Chondrocyte (in vitro differentiated cells): ENCODE measurements around the gene WASF1. TPM values are rescaled to one million over a fixed set of nuclear protein-coding genes. Genes with fewer than 3 reads are reported as not detected.
A peak's percentile ranks its signal among the peaks of the same experiment; 100 is the strongest.

Experiments
- DNase-seq: peaks from one replicate; pipeline ENCODE4 v3.0.0; 2021; ENCODE audit warnings: mixed read lengths, low spot score
- H3K27ac Mint-ChIP-seq: one replicate; pipeline ENCODE4 v1.8.0; 2021; ENCODE audit warnings: mild to moderate bottlenecking, moderate library complexity, mixed read lengths; ENCODE audit not compliant: unreplicated experiment
- H3K27me3 Mint-ChIP-seq: 2 replicates; pipeline ENCODE4 v1.8.0; 2021; ENCODE audit warnings: low read depth, mixed read lengths
- H3K36me3 Mint-ChIP-seq: 2 replicates; pipeline ENCODE4 v1.8.0; 2021; ENCODE audit warnings: low read depth, mixed read lengths
- H3K4me1 Mint-ChIP-seq: 2 replicates; pipeline ENCODE4 v1.8.0; 2021; ENCODE audit warnings: low read depth, mild to moderate bottlenecking, mixed read lengths
- H3K4me3 Mint-ChIP-seq: one replicate; pipeline ENCODE4 v1.8.0; 2021; ENCODE audit warnings: mild to moderate bottlenecking, moderate library complexity, mixed read lengths; ENCODE audit not compliant: unreplicated experiment
- H3K9me3 Mint-ChIP-seq: 2 replicates; pipeline ENCODE4 v1.8.0; 2021; ENCODE audit warnings: low read depth, mixed read lengths
- total RNA-seq: library from RNA; stranded (reverse); gene quantifications from 3 replicates; pipeline ENCODE4 v1.2.1, GENCODE V29; 2021
- TF ChIP-seq, protein P1 (sequence below): fragments of 200-600 bp; sonication (generic); IDR thresholded peaks from 2 replicates; pipeline ENCODE4 v1.5.0; 2021; ENCODE audit warnings: antibody characterized with exemption, mild to moderate bottlenecking, moderate library complexity

WASF1 gene
- total RNA-seq, 1 donor from 2014 or later = 22.9 TPM

DNA sequence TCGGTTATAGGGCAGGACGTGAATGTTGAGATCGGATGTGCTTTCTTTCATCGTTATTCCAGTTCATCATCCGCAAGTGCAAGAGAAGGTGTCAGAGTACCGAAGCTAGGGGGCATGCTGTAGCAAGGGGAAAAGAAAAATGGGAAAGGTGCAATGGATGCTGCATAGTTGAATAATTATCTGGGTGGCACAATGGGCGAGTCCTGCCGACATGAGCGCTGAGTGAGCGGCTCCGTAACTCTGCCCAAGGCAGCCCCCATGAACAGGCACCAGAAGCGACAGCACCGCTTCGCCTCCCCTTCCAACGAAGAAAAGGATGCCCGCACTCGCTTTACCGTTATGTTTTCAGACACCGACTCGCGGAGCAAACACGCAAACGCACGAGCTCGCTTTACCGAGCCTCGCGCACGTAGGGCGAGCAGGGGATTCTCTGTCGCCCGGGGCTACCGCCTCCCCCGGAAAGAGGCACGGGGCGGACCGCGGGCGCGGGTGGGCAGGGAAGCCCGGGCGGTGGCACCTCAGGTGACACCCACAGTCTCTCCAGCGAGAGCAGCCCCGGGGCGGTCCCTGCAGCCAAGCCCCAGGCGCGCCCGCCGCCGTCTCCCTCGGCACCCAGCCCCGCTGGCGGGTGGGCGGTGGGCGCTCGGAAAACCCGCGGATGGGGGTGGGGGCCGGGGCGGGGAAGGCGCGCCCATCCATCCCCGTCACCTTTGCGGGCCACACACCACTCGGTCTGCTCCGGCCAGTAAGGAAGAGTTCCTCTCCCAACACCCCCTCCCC, 654 bp downstream of the WASF1 start:
- DNase-seq = peak; percentile 83
- TF ChIP-seq, protein P1, sequence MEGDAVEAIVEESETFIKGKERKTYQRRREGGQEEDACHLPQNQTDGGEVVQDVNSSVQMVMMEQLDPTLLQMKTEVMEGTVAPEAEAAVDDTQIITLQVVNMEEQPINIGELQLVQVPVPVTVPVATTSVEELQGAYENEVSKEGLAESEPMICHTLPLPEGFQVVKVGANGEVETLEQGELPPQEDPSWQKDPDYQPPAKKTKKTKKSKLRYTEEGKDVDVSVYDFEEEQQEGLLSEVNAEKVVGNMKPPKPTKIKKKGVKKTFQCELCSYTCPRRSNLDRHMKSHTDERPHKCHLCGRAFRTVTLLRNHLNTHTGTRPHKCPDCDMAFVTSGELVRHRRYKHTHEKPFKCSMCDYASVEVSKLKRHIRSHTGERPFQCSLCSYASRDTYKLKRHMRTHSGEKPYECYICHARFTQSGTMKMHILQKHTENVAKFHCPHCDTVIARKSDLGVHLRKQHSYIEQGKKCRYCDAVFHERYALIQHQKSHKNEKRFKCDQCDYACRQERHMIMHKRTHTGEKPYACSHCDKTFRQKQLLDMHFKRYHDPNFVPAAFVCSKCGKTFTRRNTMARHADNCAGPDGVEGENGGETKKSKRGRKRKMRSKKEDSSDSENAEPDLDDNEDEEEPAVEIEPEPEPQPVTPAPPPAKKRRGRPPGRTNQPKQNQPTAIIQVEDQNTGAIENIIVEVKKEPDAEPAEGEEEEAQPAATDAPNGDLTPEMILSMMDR = peak; percentile 84
- H3K36me3 Mint-ChIP-seq = no peaks in the 10 kb centered on the region
- H3K4me1 Mint-ChIP-seq = peaks cover 9% of the 10 kb centered on the region
- no peaks in the 10 kb centered on the region for H3K9me3 Mint-ChIP-seq
- H3K4me3 Mint-ChIP-seq = peak overlapping the region; percentile 81
- H3K27ac Mint-ChIP-seq = peak overlapping the region; percentile 99
- H3K27me3 Mint-ChIP-seq = no peaks in the 10 kb centered on the region

DNA sequence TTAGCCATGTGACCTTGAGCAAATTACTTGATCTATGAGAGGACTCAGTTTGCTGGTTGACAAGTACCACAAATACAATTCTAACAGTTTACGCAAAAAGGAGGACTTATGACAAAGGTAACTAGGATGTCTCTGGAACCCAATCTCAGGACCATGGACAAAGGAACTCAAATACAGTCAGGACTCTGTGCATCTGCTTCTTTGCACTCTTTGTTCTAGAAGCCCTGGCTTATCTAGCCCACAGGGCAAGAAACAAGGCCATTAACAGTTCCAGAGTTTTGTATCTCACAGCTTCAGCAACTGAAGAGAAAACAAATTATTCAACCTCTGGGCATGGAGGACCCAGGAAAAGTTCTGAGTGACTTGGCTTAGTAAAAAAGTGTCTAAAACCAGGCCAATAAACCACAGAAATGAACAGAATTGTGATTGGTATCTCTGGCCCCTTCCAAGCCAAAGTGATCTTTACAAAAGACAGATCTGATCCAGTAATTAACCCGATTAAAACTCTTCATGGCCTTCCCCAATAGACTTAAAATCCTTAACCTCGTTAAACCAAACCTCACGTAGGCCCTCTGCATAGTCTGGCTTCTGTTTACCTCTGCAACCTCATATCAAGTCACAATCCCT, 5.9 kb downstream of the WASF1 start:
- peaks cover 9% of the 10 kb centered on the region for H3K4me1 Mint-ChIP-seq
- no peaks in the 10 kb centered on the region for H3K27me3 Mint-ChIP-seq
- no peak for DNase-seq
- H3K27ac Mint-ChIP-seq = no peak overlapping the region
- no peak overlapping the region for H3K4me3 Mint-ChIP-seq
- H3K36me3 Mint-ChIP-seq = no peaks in the 10 kb centered on the region
- no peaks in the 10 kb centered on the region for H3K9me3 Mint-ChIP-seq
- TF ChIP-seq, protein P1 = no peak

DNA sequence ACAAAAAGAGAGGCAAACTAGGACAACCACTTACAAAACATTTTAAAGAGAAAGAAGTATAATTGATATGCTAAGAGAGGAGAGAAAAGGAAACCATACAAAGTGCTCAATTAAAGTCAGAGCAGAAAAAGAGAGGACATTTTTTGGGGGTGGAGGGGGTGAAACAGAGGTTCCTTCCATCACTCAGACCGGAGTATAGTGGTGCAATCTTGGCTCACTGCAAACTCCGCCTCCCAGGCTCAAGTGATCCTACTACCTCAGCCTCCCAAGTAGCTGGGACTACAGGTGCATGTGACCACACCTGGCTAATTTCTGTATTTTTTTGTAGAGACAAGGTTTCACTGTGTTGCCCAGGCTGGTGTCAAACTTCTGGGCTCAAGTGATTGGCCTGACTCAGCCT, 9.4 kb downstream of the WASF1 start:
- H3K27me3 Mint-ChIP-seq = no peaks in the 10 kb centered on the region
- no peaks in the 10 kb centered on the region for H3K4me1 Mint-ChIP-seq
- TF ChIP-seq, protein P1 = no peak
- no peaks in the 10 kb centered on the region for H3K9me3 Mint-ChIP-seq
- H3K4me3 Mint-ChIP-seq = no peak overlapping the region
- no peaks in the 10 kb centered on the region for H3K36me3 Mint-ChIP-seq
- no peak overlapping the region for H3K27ac Mint-ChIP-seq
- no peak for DNase-seq

- no peak overlapping the region for H3K27ac Mint-ChIP-seq
- H3K9me3 Mint-ChIP-seq = no peaks in the 10 kb centered on the region
- H3K27me3 Mint-ChIP-seq = no peaks in the 10 kb centered on the region
- no peak for DNase-seq
- no peaks in the 10 kb centered on the region for H3K36me3 Mint-ChIP-seq
- TF ChIP-seq, protein P1 = no peak
- H3K4me1 Mint-ChIP-seq = no peaks in the 10 kb centered on the region
- no peak overlapping the region for H3K4me3 Mint-ChIP-seq
These were observed 21.0 kb downstream of the WASF1 start for GRCh38 chr6:110158479-110158878.

GRCh38 chr6:110147870-110148269, 31.6 kb downstream of the WASF1 start:
- no peaks in the 10 kb centered on the region for H3K36me3 Mint-ChIP-seq
- H3K4me3 Mint-ChIP-seq = no peak overlapping the region
- H3K4me1 Mint-ChIP-seq = peaks cover 12% of the 10 kb centered on the region
- H3K9me3 Mint-ChIP-seq = peaks cover 3% of the 10 kb centered on the region
- DNase-seq = no peak
- TF ChIP-seq, protein P1 = no peak
- no peak overlapping the region for H3K27ac Mint-ChIP-seq
- H3K27me3 Mint-ChIP-seq = no peaks in the 10 kb centered on the region
